Erythroblast (primary cell): ENCODE data around the gene CDK5RAP1.

Experiments used
- DNase-seq, 2 experiments: peaks; one replicate each; lab custom pipeline; 2025; lab: John Stamatoyannopoulos, UW
- GATA1 ChIP-seq: IDR thresholded peaks from 2 replicates; pipeline ENCODE4 v1.6.1; 2011; ENCODE audit warnings: low read depth, mild to moderate bottlenecking, control low read depth, low read length, moderate library complexity
- POLR2A ChIP-seq: IDR thresholded peaks from 2 replicates; pipeline ENCODE4 v1.6.1; 2011; ENCODE audit warnings: mild to moderate bottlenecking, low read length

The CDK5RAP1 gene

GRCh38 chr20:33339515-33340058, 61.7 kb downstream of the CDK5RAP1 start:
- TF ChIP-seq POLR2A (no peak), GATA1 (no peak)

GRCh38 chr20:33338467-33339258, 62.7 kb downstream of the CDK5RAP1 start:
- DNase-seq: no peak
- TF ChIP-seq POLR2A: no peak
- no peak for TF ChIP-seq GATA1

More at GRCh38 chr20:33339515-33340058, 61.7 kb downstream of the CDK5RAP1 start:
- peak; percentile 43 to 84 for DNase-seq

DNA sequence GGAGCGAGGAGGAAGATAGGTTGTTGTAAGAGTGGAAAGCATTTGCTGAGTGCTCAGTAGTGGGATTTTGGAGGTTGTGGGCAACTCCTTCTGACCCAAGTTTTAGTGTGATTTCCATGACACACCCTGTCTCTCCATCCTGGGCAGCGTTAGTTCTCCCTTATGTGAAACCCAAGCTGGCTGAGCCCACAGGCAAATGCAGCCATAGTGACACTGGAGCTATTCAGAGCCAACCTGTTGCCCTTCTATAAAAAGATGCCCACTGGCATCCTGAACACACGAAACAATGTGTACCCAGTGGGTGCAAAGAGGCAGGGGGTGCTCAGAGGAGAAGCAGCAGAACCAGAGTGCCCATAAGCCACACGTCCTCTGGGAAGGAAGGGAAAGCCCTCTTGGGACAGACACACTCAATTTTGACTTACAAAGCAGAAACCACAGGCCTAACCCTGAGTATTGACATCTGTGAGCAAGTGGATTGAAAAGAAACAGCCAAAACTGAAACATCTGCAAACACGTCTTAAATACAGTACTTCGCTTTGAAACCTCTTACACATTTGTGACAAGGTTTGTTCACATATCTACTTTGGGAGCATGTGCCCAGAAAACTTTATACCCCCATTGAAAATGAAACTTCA, 63.7 kb downstream of the CDK5RAP1 start:
- TF ChIP-seq GATA1 (no peak), POLR2A (no peak)
- DNase-seq: no peak

GRCh38 chr20:33337119-33337518, 64.2 kb downstream of the CDK5RAP1 start:
- DNase-seq: no peak
- no peak for TF ChIP-seq GATA1
- TF ChIP-seq POLR2A: no peak

DNA sequence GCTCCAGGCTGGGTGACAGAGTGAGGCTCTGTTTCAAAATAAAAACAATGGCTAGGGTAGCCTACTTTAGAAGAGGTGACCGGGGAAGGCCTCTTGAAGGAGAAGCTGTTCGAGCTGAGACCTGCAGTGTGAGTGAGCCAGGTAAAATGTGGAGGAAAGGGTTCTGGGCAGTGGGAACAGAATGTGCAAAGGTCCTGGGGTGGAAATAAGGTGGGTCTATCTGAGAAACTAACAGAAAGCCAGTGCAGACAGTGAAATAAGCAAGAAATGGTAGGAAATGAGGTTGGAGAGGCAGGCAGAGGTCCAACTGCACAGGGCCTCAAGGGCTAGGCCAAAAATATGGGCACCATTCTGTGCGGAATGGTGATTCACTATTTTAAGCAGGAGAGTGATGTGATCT, 64.9 kb downstream of the CDK5RAP1 start:
- no peak for DNase-seq
- TF ChIP-seq GATA1: no peak
- no peak for TF ChIP-seq POLR2A

- TF ChIP-seq GATA1 (no peak), POLR2A (no peak)
- no peak for DNase-seq
Observed at GRCh38 chr20:33334111-33334510, 67.2 kb downstream of the CDK5RAP1 start.

DNA sequence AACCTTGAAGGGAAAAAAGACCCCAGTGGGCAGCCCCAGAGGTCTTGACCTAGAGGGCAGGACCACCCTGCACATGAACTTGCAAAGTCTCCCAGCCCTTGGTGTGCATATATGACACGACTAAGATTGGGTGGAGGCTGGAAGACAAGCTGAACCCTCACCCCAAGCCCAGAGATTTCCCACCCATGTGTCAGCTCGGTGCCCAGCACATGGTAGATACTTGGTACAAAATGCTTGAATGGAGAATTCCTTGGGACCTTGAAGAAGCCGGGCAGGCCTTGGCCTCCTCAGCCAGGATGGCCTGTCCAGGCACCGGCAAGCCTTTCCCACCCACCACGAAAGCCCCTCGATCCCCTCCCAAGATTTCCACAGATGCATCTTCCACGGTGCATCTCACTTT, 67.7 kb downstream of the CDK5RAP1 start:
- TF ChIP-seq POLR2A (no peak), GATA1 (no peak)
- DNase-seq: no peak

DNA sequence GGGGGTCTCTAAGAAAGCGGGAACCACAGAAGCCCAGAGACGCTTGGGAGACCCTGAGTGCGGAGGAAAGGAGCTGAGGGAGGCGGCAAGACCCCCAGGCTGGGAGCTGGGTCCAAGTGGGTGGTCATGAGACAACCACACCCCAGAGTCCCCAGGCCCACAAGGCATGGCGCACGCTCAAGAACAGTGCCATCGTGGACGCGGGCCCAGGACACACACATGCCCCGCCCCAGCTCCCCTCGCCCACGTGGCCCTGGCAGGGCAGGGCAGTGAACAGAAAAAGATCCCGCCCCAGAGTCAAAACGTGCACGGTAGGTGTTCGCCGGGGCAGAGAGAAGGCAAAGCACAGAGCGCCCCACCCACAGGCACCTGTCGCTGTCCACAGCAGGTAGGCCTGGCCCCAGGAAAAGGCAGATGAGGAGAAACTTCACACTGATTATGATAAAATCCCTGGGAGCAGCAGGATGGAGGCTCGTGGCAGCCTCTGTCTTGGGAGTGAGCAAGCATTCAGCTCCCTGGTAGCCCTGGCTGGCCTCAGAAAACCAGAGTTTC, 68.3 kb downstream of the CDK5RAP1 start:
- no peak for TF ChIP-seq GATA1
- no peak for TF ChIP-seq POLR2A
- DNase-seq: no peak

DNA sequence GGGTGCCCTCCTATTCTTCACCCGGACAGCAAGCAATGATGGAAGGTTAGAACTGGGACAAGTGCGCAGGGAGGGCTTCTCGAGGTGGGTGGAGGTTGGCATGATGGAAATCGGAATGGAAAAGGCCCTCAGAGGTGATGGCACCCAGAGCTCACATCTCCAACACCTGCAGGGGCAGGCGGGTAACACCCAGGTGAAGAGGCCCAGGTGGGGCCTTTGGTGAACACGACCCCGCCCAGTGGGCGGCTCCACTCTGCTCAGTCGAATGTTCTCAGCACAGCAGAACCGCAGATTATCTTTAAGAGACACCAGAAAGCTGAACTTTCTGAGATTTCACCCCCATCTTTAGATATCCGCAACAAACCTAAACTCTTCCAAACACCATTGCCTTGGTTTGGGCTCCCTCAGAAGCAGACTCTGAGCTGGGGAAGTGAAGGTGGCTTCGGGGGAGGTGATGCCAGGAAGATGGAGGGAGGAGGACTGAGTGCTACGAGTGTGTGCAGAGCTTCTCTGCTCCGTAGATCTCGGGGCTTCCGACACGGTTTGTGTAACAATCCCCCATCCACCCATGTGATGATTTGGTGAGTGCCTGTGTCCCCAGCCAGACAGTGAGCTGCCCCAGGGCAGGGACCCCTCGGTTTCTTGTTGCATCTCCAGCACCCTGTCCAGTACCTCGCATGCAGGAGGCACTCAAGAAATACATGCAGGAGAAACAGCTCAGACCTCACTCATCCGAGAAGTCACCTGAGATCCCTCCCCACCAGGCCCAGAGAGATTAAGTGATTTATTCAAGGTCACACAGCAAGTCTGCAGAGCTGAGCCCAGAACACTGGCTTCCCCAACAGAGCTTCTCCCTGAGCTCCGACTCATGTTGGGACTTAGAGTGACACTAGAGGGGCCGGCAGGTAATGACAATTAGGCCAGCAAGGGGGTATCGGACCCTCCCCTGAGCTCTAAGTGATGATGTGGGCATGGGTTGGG, 72.9 kb downstream of the CDK5RAP1 start:
- TF ChIP-seq POLR2A (no peak), GATA1 (no peak)
- DNase-seq: no peak

DNA sequence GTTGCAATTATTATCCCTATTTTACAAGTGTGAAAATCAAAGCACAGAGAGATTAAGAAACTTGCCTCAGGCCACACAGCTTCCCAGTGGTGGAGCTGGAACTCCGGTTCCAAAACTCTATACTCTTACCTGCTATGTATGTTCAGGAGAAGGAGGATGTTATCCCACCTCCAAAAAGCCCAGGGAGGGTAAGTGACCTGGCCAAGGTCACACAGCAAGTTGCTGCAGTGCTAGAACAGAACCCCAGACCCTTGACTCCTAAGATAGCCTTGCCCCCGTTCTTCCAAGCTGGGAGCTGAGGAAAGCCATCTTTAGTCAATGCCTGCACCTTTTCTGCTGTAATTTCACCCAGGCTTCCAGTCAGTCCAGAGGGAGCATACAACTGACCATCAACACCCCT, 76.0 kb downstream of the CDK5RAP1 start:
- no peak for DNase-seq
- TF ChIP-seq POLR2A (no peak), GATA1 (no peak)

DNA sequence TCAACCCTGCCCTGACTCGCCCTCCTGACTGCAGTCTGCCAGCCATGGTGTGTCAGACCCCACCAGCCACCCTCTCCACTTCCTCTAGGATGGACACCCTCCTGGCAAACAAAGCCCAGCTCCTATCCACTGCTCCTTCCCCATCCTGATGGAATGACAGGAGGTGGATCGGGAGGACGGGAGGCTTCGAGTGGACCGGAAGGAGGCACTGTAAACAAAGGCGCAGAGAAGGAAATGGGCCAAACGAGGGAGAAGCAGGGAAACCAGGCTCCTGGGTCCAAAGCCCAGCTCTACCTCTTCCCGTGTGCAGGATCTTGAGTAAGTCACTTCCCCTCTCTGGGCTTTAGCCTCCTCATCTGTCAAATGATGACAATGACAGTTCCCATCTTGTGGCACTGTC, 78.1 kb downstream of the CDK5RAP1 start:
- no peak for TF ChIP-seq GATA1
- TF ChIP-seq POLR2A: no peak
- no peak for DNase-seq

GRCh38 chr20:33322456-33322855, 78.9 kb downstream of the CDK5RAP1 start:
- no peak for DNase-seq
- TF ChIP-seq GATA1: no peak
- no peak for TF ChIP-seq POLR2A

DNA sequence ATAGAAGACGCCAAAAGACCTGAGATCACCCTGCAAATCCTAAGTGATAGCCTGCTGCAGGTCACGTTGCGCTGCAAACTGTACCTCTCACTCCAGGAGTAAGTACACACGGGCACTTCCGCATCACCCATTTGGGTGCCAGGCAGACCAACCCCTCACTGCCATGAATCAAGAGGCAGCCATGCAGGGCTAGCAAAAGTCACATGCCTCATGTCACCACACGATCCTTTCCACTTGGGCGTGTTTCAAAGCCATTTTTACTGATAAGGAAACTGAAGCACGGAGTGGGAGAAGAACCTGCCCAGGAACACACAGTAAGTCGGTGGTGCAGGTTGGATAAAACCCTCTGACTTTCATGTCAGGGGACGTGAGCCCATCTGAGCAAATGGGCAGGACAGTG, 81.3 kb downstream of the CDK5RAP1 start:
- DNase-seq: peak in 1 of 2 experiments; percentile 24
- no peak for TF ChIP-seq GATA1
- TF ChIP-seq POLR2A: no peak
